ENCODE data around the gene GSTA3. TPM values are rescaled to one million over a fixed set of nuclear protein-coding genes. Genes with fewer than 3 reads are reported as not detected.
"Not testable (repeated sequence)": the region's sequence is repeated elsewhere in the genome, so short reads cannot be mapped to it uniquely, and the experiment has no call there.

The GSTA3 gene
- total RNA-seq, 1 experiment from 2014 or later = not detected

DNA sequence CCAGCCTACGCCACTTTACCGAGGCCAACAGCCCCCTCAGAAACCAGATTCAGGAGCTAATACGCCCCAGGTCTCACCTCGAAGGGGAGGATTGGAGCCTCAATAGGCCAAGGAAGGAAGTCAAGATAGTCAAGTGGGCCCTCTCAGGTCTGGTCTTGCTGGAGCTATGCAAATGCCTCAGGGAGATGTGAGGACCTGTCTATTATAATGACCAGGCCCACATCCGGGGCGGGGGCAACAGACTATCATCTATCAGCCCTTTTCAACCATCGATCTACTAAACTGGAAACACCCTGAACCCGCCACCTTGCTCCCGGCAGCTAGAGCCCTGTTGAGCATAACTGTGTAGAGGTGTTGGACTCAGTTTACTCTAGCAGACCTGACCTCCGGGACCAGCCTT lies 12.7 kb upstream of the GSTA3 start:
- CTCF ChIA-PET = interaction anchor here (1.0 to 1.4 kb wide), 4 partner anchors 9 to 198 kb away, joined by 3 to 9 read pairs (median 4); no protein-coding TSS in a partner anchor
- intact Hi-C loops (cut with micrococcal nuclease) = no loop called here
- TF ChIP-seq, protein P1, sequence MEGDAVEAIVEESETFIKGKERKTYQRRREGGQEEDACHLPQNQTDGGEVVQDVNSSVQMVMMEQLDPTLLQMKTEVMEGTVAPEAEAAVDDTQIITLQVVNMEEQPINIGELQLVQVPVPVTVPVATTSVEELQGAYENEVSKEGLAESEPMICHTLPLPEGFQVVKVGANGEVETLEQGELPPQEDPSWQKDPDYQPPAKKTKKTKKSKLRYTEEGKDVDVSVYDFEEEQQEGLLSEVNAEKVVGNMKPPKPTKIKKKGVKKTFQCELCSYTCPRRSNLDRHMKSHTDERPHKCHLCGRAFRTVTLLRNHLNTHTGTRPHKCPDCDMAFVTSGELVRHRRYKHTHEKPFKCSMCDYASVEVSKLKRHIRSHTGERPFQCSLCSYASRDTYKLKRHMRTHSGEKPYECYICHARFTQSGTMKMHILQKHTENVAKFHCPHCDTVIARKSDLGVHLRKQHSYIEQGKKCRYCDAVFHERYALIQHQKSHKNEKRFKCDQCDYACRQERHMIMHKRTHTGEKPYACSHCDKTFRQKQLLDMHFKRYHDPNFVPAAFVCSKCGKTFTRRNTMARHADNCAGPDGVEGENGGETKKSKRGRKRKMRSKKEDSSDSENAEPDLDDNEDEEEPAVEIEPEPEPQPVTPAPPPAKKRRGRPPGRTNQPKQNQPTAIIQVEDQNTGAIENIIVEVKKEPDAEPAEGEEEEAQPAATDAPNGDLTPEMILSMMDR (IDR thresholded peaks at IDR 0.05; ENCODE audit: unreplicated experiment) = no peak
- Mint-ChIP-seq H3K27me3 (ENCODE audit: insufficient read depth, unreplicated experiment) (no peaks in the 10 kb centered on the region), H3K36me3 (ENCODE audit: insufficient read depth, unreplicated experiment) (no peaks in the 10 kb centered on the region), H3K9me3 (ENCODE audit: unreplicated experiment) (no peaks in the 10 kb centered on the region), H3K4me1 (ENCODE audit: insufficient read depth, unreplicated experiment) (peaks cover 21% of the 10 kb centered on the region), H3K27ac (ENCODE audit: low read depth, unreplicated experiment) (no peak overlapping the region), H3K4me3 (ENCODE audit: unreplicated experiment) (no peak overlapping the region)
- BruUV-seq (replicated peaks) = no TSS peak
- POLR2A ChIA-PET = interaction anchor here (0.7 kb wide), 1 partner anchor 9 kb away, joined by 3 read pairs; no protein-coding TSS in a partner anchor
- DNase-seq (ENCODE audit: unreplicated experiment) = no peak

DNA sequence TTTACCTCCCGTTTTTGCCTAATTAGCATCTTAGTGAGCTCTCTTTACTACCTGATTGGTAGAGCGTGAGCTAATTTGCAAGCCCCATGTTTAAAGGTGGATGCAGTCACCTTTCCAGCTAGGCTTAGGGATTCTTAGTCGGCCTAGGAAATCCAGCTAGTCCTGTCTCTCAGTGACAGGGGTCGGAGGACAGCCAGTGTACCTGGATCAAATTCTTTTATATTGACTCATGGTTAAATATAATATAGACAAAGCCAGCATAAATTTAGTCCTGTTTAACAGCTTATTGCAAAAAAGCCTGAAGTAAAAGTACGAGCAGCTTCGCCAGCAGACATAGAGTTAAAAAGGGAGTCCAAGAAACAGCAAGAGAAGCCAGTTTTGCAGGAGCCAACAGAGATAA lies 12.2 kb upstream of the GSTA3 start:
- peaks cover 21% of the 10 kb centered on the region for H3K4me1 Mint-ChIP-seq (ENCODE audit: insufficient read depth, unreplicated experiment)
- BruUV-seq (replicated peaks) = no TSS peak
- H3K27ac Mint-ChIP-seq (ENCODE audit: low read depth, unreplicated experiment) = no peak overlapping the region

DNA sequence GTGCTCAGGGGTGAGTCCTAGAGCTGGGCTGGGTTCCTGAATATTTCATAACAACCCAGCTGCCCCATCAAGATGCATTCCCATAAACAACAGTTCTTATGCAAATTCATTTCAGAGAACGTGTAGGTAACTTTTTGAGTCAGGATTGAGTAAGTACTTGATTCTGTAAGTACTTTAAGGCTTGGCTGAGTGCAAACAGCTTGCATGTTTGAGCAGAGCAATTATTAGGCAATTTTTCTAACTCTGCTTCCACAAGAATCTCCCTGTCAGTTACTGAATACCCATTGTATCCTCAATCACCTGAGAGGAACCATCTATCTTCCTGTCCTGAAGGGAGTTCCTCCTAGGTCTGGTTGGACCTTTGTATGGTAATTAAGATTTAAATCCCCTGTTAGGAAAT lies 10.0 kb upstream of the GSTA3 start:
- not testable (repeated sequence) for BruUV-seq (replicated peaks); H3K36me3 Mint-ChIP-seq (ENCODE audit: insufficient read depth, unreplicated experiment); H3K27me3 Mint-ChIP-seq (ENCODE audit: insufficient read depth, unreplicated experiment); H3K9me3 Mint-ChIP-seq (ENCODE audit: unreplicated experiment)
- CTCF ChIA-PET = interaction anchor here (0.6 to 0.7 kb wide), 3 partner anchors 78 to 729 kb away, joined by 3 to 5 read pairs (median 3); no protein-coding TSS in a partner anchor
- H3K4me1 Mint-ChIP-seq (ENCODE audit: insufficient read depth, unreplicated experiment) = peaks cover 25% of the 10 kb centered on the region
- POLR2A ChIA-PET = interaction anchor here (0.6 to 4.3 kb wide), 15 partner anchors 8 to 618 kb away, joined by 3 to 35 read pairs (median 4); partner anchors contain the start of genes GSTA3 and GSTA4
- peak overlapping the region; percentile 63 for H3K27ac Mint-ChIP-seq (ENCODE audit: low read depth, unreplicated experiment)
- peak overlapping the region; percentile 36 for H3K4me3 Mint-ChIP-seq (ENCODE audit: unreplicated experiment)
- intact Hi-C loops (cut with micrococcal nuclease) = loop anchor here (2.0 to 5.0 kb wide), 2 partner anchors 43 to 73 kb away; no protein-coding TSS in a partner anchor
- peak; percentile 82 for DNase-seq (ENCODE audit: unreplicated experiment)

More for the DNA sequence above, 12.2 kb upstream of the GSTA3 start:
- intact Hi-C loops (cut with micrococcal nuclease) = no loop called here
- ChIA-PET CTCF (interaction anchor here (1.0 to 1.4 kb wide), 4 partner anchors 10 to 198 kb away, joined by 3 to 9 read pairs (median 4); no protein-coding TSS in a partner anchor), POLR2A (interaction anchor here (0.7 to 4.3 kb wide), 2 partner anchors 9 to 73 kb away, joined by 3 to 35 read pairs; partner anchors contain the start of gene GSTA4)
- Mint-ChIP-seq H3K9me3 (ENCODE audit: unreplicated experiment) (no peaks in the 10 kb centered on the region), H3K27me3 (ENCODE audit: insufficient read depth, unreplicated experiment) (no peaks in the 10 kb centered on the region), H3K4me3 (ENCODE audit: unreplicated experiment) (no peak overlapping the region), H3K36me3 (ENCODE audit: insufficient read depth, unreplicated experiment) (peaks cover 3% of the 10 kb centered on the region)
- TF ChIP-seq, protein P1 (IDR thresholded peaks at IDR 0.05; ENCODE audit: unreplicated experiment) = no peak
- no peak for DNase-seq (ENCODE audit: unreplicated experiment)

DNA sequence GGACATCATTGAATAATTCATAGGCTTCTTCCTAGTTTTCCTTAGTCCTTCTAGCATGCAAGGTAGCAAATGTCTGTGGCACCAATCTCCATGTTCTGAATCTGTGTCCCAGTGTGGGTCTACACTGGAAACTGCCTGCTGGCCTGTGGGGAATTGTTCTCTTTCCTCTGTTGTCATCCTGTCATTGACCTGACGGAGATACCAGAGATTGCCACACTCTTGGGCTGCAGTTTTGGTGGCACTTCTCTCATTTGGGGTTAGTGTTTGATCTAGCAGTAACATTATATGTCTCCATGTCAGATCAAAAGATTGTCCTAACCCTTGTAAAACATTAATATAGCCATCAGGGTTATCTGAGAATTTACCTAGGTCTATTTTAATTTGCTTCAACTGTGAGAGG lies 9.3 kb upstream of the GSTA3 start:
- POLR2A ChIA-PET = interaction anchor here (1.1 to 4.3 kb wide), 8 partner anchors 9 to 729 kb away, joined by 3 to 35 read pairs (median 4); partner anchors contain the start of genes GSTA3 and GSTA4
- H3K36me3 Mint-ChIP-seq (ENCODE audit: insufficient read depth, unreplicated experiment); H3K9me3 Mint-ChIP-seq (ENCODE audit: unreplicated experiment); H3K27me3 Mint-ChIP-seq (ENCODE audit: insufficient read depth, unreplicated experiment); DNase-seq (ENCODE audit: unreplicated experiment); BruUV-seq (replicated peaks): not testable (repeated sequence)
- H3K4me3 Mint-ChIP-seq (ENCODE audit: unreplicated experiment) = peak overlapping the region; percentile 36
- peak overlapping the region; percentile 63 for H3K27ac Mint-ChIP-seq (ENCODE audit: low read depth, unreplicated experiment)
- intact Hi-C loops (cut with micrococcal nuclease) = loop anchor here (2.0 to 5.0 kb wide), 2 partner anchors 42 to 74 kb away; no protein-coding TSS in a partner anchor
- CTCF ChIA-PET = interaction anchor here (0.5 kb wide), 1 partner anchor 78 kb away, joined by 4 read pairs; no protein-coding TSS in a partner anchor
- peaks cover 28% of the 10 kb centered on the region for H3K4me1 Mint-ChIP-seq (ENCODE audit: insufficient read depth, unreplicated experiment)

DNA sequence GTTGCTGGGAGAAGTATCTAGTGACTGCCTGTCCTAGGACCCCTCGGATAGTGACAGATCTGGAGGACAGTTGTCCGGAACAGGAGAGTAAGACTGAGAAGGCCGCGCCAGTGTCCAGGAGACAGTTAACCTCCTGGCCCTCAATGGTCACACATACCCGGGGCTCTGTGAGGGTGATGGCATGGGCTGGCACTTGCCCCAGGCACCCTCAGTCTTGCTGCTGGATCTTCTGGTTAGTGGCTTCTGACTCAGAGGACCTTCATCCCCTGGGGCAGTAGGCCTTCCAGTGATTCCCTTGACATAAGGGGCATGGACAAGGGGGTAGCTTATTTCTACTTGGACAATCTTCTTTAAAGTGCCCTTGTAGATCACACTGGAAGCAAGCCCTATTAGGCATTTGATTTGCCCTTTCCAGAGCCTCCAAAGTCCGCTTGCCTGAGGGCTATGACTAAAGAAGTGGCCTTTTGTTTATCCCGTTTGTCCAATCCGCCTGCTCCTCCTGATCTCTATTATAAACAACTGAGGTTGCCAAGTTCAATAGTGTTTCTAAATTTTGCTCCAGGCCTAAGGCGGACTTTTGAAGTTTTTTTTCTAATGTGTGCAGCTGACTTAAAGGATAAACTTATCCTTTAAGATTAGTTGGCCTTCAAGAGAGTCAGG lies 8.7 kb upstream of the GSTA3 start:
- H3K27me3 Mint-ChIP-seq (ENCODE audit: insufficient read depth, unreplicated experiment); BruUV-seq (replicated peaks); H3K9me3 Mint-ChIP-seq (ENCODE audit: unreplicated experiment); H3K4me3 Mint-ChIP-seq (ENCODE audit: unreplicated experiment); H3K36me3 Mint-ChIP-seq (ENCODE audit: insufficient read depth, unreplicated experiment); CTCF ChIA-PET: not testable (repeated sequence)
- Mint-ChIP-seq H3K4me1 (ENCODE audit: insufficient read depth, unreplicated experiment) (peaks cover 28% of the 10 kb centered on the region), H3K27ac (ENCODE audit: low read depth, unreplicated experiment) (peak overlapping the region; percentile 63)
- intact Hi-C loops (cut with micrococcal nuclease) = loop anchor here (2.0 to 5.0 kb wide), 2 partner anchors 41 to 74 kb away; no protein-coding TSS in a partner anchor
- POLR2A ChIA-PET = interaction anchor here (0.6 to 4.3 kb wide), 9 partner anchors 9 to 729 kb away, joined by 3 to 35 read pairs (median 4); partner anchors contain the start of genes GSTA3 and GSTA4
- DNase-seq (ENCODE audit: unreplicated experiment) = peak; percentile 98
